Right lung (tissue), 5 donors: ENCODE data around the gene PHTF1. TPM values are rescaled to one million over a fixed set of nuclear protein-coding genes. Genes with fewer than 3 reads are reported as not detected.

Experiments used
- DNase-seq, 2 donors: peaks; one replicate each; pipeline ENCODE4 v3.0.0-alpha.2; 2013
- polyA plus RNA-seq, 5 donors: library from polyadenylated mRNA; unstranded; fragments of 120-200 nt; gene quantifications; one replicate each; pipeline versions ENCODE4 v1.2.1 to v1.2.3, GENCODE V29; 2013; ENCODE audit warnings: inconsistent platforms in 1 of 5, low replicate concordance in 1 of 5; ENCODE audit not compliant: insufficient read length in 5 of 5, insufficient read depth in 1 of 5

The PHTF1 gene
- polyA plus RNA-seq, 5 donors, result 17.2 to 23.9 (median 21.7) TPM

GRCh38 chr1:113672491-113672890, 86.8 kb downstream of the PHTF1 start:
- no peak for DNase-seq

GRCh38 chr1:113670650-113671049, 88.6 kb downstream of the PHTF1 start:
- no peak for DNase-seq

GRCh38 chr1:113669988-113670387, 89.3 kb downstream of the PHTF1 start:
- no peak for DNase-seq

GRCh38 chr1:113666126-113666525, 93.2 kb downstream of the PHTF1 start:
- no peak for DNase-seq

GRCh38 chr1:113665071-113665470, 94.2 kb downstream of the PHTF1 start:
- DNase-seq, result no peak

- no peak for DNase-seq
Observed at GRCh38 chr1:113663165-113663951, 95.9 kb downstream of the PHTF1 start.

- no peak for DNase-seq
Observed at GRCh38 chr1:113662101-113662500, 97.2 kb downstream of the PHTF1 start.

- no peak for DNase-seq
Observed at GRCh38 chr1:113660088-113660487, 99.2 kb downstream of the PHTF1 start.

GRCh38 chr1:113659556-113659955, 99.7 kb downstream of the PHTF1 start:
- DNase-seq, result no peak

- DNase-seq, result no peak
Observed at GRCh38 chr1:113659035-113659434, 100.3 kb downstream of the PHTF1 start.

GRCh38 chr1:113657556-113658063, 101.7 kb downstream of the PHTF1 start:
- DNase-seq, result no peak

GRCh38 chr1:113657126-113657525, 102.2 kb downstream of the PHTF1 start:
- no peak for DNase-seq

GRCh38 chr1:113654883-113655282, 104.4 kb downstream of the PHTF1 start:
- no peak for DNase-seq

GRCh38 chr1:113653741-113654140, 105.5 kb downstream of the PHTF1 start:
- DNase-seq, result no peak

GRCh38 chr1:113652771-113653170, 106.5 kb downstream of the PHTF1 start:
- no peak for DNase-seq

GRCh38 chr1:113648478-113648877, 110.8 kb downstream of the PHTF1 start:
- DNase-seq, result no peak

- DNase-seq, result no peak
Observed at GRCh38 chr1:113647164-113647563, 112.1 kb downstream of the PHTF1 start.

Other genes starting within 250 kb of the PHTF1 start
- gene RSBN1, start 53.0 kb upstream of the PHTF1 start, polyA plus RNA-seq, result 10 to 100 TPM; 15.9 to 26.8 (median 24.5) TPM
- 1 to 10 TPM in 3 of 5 donors, under 1 TPM in 2; 0.56 to 1.1 (median 1.1) TPM for gene PTPN22, start 112.2 kb upstream of the PHTF1 start, polyA plus RNA-seq
- gene BCL2L15, start 128.1 kb upstream of the PHTF1 start, polyA plus RNA-seq, result 1 to 10 TPM in 3 of 5 donors, under 1 TPM in 2; 0.50 to 1.3 (median 1.1) TPM
- 10 to 100 TPM; 46.4 to 65.5 (median 49.8) TPM for gene AP4B1, start 145.3 kb upstream of the PHTF1 start, polyA plus RNA-seq
- gene DCLRE1B, start 145.8 kb upstream of the PHTF1 start, polyA plus RNA-seq, result 10 to 100 TPM in 4 of 5 donors, 1 to 10 TPM in 1; 9.4 to 11.4 (median 10.3) TPM
- 10 to 100 TPM; 35.9 to 45.7 (median 42.1) TPM for gene HIPK1, start 169.8 kb upstream of the PHTF1 start, polyA plus RNA-seq
- gene OLFML3, start 220.0 kb upstream of the PHTF1 start, polyA plus RNA-seq, result 100 to 1,000 TPM; 251 to 302 (median 269) TPM